Central memory CD8-positive, alpha-beta T cell (primary cell): ENCODE results near the gene ABCC1.
"Not testable (repeated sequence)": the region's sequence is repeated elsewhere in the genome, so short reads cannot be mapped to it uniquely, and the experiment has no call there.

Experiments
- ATAC-seq: fragments of 150-1000 bp; cut with Tn5 transposase; replicated peaks from 2 replicates; pipeline ENCODE4 v1.10.0; 2022; ENCODE audit warnings: mild to moderate bottlenecking, moderate FRiP score, moderate number of reproducible peaks; ENCODE audit not compliant: poor library complexity, severe bottlenecking; ENCODE audit errors: extremely low read depth
- DNase-seq, 2 donors: peaks; one replicate each; pipeline ENCODE4 v3.0.0; 2021; ENCODE audit warnings: low spot score in 2 of 2
- H3K27ac Mint-ChIP-seq: one replicate; pipeline ENCODE4 v1.8.0; 2022; ENCODE audit warnings: low read depth, mild to moderate bottlenecking, moderate library complexity, mixed read lengths
- H3K27me3 Mint-ChIP-seq: one replicate; pipeline ENCODE4 v1.8.0; 2022; ENCODE audit warnings: mixed read lengths
- H3K36me3 Mint-ChIP-seq: one replicate; pipeline ENCODE4 v1.8.0; 2022; ENCODE audit warnings: mild to moderate bottlenecking, moderate library complexity, mixed read lengths; ENCODE audit not compliant: insufficient read depth
- H3K4me1 Mint-ChIP-seq: one replicate; pipeline ENCODE4 v1.8.0; 2022; ENCODE audit warnings: mixed read lengths
- H3K4me3 Mint-ChIP-seq: one replicate; pipeline ENCODE4 v1.8.0; 2022; ENCODE audit warnings: mild to moderate bottlenecking, moderate library complexity, mixed read lengths
- H3K9me3 Mint-ChIP-seq: one replicate; pipeline ENCODE4 v1.8.0; 2022; ENCODE audit warnings: mixed read lengths

ABCC1 gene

DNA sequence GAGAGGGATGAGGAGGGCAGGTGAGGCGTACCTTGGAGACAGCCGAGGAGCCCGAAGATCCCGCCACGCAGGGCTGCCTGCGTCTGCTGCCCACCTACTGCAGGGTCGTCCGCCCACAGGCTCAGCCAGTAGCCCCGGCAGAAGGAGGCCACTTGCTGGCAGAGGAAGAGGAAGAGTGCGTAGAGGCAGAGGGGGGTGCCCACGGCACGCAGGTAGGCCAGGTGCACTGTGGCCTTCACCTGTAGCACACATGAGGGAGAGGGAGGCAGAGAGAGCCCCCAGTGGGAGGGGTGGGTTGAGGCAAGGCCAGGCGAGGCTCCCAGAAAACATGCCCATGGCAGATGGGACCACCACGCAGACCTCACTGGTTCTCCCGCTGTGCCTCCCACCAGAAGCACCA lies 220.2 kb downstream of the ABCC1 start:
- peaks cover 2% of the 10 kb centered on the region for H3K36me3 Mint-ChIP-seq
- DNase-seq: no peak
- ATAC-seq: no peak
- H3K4me3 Mint-ChIP-seq: no peak overlapping the region
- no peaks in the 10 kb centered on the region for H3K9me3 Mint-ChIP-seq
- H3K27ac Mint-ChIP-seq: no peak overlapping the region
- peaks cover 3% of the 10 kb centered on the region for H3K27me3 Mint-ChIP-seq
- H3K4me1 Mint-ChIP-seq: no peaks in the 10 kb centered on the region

DNA sequence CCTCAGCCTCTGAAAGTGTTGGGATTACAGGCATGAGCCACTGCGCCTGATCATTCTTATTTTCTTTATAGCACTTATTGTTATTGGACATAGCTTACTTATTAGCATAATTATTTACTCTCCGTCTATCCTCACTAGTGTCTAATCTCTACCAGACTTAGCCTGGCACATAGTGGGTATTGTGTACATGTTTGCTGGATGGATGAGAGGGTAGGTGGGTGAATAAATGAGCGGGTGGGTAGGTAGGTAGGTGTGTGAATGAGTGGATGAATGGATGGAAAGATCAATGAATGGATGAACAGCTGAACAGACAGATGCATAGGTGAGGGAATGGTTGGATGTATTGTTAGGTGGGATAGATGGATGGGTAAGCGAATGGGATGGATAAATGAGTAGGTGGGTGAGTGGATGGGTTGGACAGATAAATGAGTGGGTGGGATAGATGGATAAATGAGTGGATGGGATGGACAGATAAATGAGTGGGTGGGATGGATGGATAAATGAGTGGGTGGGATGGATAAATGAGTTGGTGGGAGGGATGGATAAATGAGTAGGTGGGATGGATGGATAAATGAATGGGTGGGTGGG lies 222.0 kb downstream of the ABCC1 start:
- Mint-ChIP-seq H3K36me3 (peaks cover 2% of the 10 kb centered on the region), H3K9me3 (no peaks in the 10 kb centered on the region), H3K27me3 (no peaks in the 10 kb centered on the region), H3K4me1 (no peaks in the 10 kb centered on the region), H3K27ac (no peak overlapping the region), H3K4me3 (no peak overlapping the region)
- ATAC-seq (no peak), DNase-seq (no peak)

DNA sequence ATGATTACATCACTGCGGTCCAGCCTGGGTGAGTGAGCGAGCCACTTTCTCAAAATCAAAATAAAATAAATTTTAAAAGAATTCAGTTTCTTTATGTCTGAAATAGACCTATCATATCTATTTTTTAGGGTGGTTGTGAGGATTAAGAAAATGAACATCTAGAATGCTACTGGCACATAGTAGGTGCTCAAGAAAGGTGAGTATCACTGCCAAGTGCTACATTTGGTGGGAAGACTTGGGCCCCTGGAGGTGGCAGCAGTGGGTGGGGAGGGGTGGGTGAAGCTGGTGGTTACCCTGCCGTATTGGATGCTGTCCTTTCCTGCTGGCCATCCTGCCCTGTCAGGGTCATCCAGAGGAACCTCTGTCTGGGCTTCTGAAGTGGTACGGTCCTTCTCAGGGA lies 223.6 kb downstream of the ABCC1 start:
- ATAC-seq (no peak), DNase-seq (no peak)
- Mint-ChIP-seq H3K27ac (no peak overlapping the region), H3K9me3 (no peaks in the 10 kb centered on the region), H3K27me3 (peaks cover 7% of the 10 kb centered on the region), H3K4me1 (no peaks in the 10 kb centered on the region), H3K36me3 (peaks cover 2% of the 10 kb centered on the region), H3K4me3 (no peak overlapping the region)

DNA sequence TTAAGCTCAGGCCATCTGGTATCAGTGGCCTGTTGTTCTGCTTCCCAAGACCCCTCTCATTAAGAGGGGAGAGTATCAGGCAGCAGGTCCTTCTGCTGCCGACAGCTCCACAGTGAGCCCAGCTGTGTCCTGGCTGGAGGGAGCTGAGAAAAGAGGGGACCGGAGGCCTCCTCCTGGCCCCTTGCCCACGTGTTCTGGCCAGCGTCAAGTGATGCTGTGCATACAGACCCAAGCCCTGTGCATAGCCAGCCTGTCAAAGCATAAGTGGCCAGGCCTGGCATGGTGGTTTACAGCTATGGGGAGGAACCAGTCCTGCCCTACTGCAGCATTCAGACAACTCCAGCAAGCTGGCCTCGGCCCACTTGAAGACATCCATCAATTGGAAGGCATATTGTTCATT lies 225.9 kb downstream of the ABCC1 start:
- no peaks in the 10 kb centered on the region for H3K9me3 Mint-ChIP-seq
- no peaks in the 10 kb centered on the region for H3K4me1 Mint-ChIP-seq
- no peak overlapping the region for H3K27ac Mint-ChIP-seq
- H3K27me3 Mint-ChIP-seq: peaks cover 9% of the 10 kb centered on the region
- no peaks in the 10 kb centered on the region for H3K36me3 Mint-ChIP-seq
- no peak overlapping the region for H3K4me3 Mint-ChIP-seq
- ATAC-seq (no peak), DNase-seq (no peak)

DNA sequence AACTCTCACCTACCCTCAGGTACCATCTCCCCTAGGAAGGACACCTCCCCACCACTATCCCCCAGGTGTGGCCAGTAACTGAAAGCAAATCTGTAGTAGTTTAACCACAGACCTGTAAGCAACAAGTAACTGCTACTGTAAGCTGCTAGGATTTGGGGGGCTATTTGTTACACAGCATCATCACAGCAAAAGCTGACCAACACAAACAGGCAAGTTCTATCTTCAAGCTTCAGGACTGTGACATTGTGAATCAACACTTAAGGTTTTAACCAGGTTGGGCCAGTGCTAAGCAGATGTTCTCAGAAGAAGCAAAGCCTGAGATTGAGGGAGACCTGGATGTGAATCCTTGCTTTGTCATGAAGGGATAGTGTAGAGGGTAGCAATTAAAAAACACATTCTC lies 226.9 kb downstream of the ABCC1 start:
- H3K27me3 Mint-ChIP-seq: peaks cover 18% of the 10 kb centered on the region
- no peak overlapping the region for H3K27ac Mint-ChIP-seq
- ATAC-seq (no peak), DNase-seq (no peak)
- H3K4me1 Mint-ChIP-seq: no peaks in the 10 kb centered on the region
- H3K9me3 Mint-ChIP-seq: no peaks in the 10 kb centered on the region
- no peaks in the 10 kb centered on the region for H3K36me3 Mint-ChIP-seq
- no peak overlapping the region for H3K4me3 Mint-ChIP-seq

DNA sequence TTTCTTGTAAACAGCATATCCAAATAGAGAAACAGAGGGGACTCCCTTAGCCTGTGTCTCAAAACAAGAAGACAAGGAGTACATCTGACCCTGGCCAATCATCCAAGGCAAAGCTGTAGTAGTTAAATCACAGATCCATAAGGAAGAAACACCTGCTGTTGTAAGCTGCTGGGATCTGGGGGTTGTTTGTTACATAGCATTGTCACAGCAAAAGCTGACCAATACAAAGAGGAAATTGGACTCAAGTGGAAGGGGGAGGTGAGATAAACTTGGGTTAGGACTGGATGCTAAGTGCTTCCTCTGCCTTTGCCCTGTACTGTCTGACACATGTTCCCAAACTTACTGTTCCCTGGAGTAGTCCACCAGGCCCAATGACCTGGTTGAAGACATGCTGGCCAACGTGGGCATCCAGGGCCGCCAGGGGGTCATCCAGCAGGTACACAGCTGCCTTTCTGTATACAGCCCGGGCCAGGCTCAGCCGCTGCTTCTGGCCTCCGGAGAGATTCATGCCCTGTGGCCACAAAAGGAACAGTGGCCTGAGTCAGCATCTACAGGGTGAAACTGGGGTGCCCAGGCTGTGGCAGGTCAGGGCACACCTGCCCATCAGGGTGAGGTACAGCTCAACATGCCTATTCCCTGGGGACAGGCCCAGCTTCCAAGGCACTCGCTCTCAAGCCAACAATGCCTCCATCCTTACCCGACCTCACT lies 229.2 kb downstream of the ABCC1 start:
- no peak overlapping the region for H3K27ac Mint-ChIP-seq
- H3K36me3 Mint-ChIP-seq: no peaks in the 10 kb centered on the region
- H3K4me1 Mint-ChIP-seq: no peaks in the 10 kb centered on the region
- peaks cover 39% of the 10 kb centered on the region for H3K27me3 Mint-ChIP-seq
- DNase-seq (no peak), ATAC-seq (no peak)
- no peak overlapping the region for H3K4me3 Mint-ChIP-seq
- no peaks in the 10 kb centered on the region for H3K9me3 Mint-ChIP-seq

DNA sequence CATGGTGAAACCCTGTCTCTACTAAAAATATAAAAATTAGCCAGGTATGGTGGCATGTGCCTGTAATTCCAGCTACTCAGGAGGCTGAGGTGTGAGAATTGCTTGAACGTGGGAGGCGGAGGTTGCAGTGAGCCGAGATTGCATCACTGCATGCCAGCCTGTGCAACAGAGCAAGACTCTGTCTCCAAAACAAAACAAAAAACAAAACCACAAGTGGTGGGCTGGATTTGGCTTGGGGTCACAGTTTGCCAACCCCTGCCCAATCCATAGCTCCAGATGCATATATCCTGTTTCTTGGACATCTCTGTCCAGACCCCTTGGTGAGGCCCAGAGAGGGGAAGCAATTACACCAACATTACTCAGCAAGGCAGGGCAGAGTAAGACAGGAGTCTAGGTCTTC lies 232.3 kb downstream of the ABCC1 start:
- H3K9me3 Mint-ChIP-seq, H3K4me1 Mint-ChIP-seq, ATAC-seq, H3K4me3 Mint-ChIP-seq, H3K27ac Mint-ChIP-seq, DNase-seq, H3K36me3 Mint-ChIP-seq: not testable (repeated sequence)
- H3K27me3 Mint-ChIP-seq: peaks cover 49% of the 10 kb centered on the region

DNA sequence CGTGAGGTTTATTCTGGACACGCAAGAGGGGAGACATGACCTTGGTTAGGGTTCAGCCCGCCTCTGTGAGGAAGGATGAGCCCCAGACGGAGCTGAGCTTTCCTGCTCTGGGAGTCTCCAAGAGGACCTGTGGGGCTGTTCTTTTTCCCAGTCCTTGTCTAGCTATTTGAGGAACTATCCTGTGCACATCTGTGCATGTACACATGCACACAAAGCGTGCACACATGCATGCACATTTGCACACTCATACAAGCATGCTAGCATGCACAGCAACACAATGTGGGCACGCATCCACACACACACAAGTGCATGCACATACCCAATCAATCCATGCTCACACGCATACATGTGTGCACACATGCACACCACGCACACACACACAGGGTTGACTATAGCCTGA lies 233.5 kb downstream of the ABCC1 start:
- Mint-ChIP-seq H3K4me3 (no peak overlapping the region), H3K36me3 (no peaks in the 10 kb centered on the region), H3K9me3 (no peaks in the 10 kb centered on the region), H3K4me1 (no peaks in the 10 kb centered on the region), H3K27me3 (peaks cover 43% of the 10 kb centered on the region), H3K27ac (no peak overlapping the region)
- DNase-seq (no peak), ATAC-seq (no peak)

DNA sequence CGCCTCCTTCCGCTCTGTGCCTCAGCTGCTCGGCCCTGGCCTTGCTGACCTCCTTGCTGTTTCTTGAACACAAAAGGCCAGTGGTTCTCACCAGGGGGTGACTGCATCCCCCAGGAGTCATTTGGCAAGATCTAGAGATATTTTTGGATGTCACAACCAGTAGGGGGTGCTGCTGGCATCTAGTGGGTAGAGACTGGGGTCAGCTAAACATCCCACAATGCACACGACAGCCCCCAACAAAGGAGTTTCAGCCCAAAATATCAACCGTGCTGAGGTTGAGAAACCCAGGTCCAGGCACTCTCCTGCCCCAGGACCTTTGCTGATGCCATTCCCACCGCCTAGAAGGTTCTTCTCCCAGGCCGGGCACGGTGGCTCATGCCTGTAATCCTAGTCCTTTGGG lies 234.1 kb downstream of the ABCC1 start:
- H3K27ac Mint-ChIP-seq: no peak overlapping the region
- no peak for ATAC-seq

DNA sequence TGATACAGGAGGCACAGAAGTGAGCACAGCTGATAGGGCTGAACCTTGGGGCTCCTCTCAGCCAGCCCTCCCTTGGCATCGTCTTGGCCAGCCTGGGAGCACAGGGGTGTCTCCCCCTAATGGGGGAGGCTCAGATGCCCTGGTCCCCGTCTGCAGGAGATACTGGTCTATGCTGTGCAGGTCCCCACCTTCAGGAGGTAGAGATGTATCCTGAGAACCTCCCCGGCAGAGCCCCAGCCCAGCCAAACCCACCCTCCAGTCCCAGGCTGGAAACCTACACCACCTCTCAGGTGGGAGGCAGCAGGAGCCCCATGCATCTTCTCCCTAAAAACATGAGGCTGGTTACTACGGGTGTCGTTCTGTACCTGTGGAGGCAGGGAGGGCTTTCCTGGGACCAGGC lies 235.2 kb downstream of the ABCC1 start:
- Mint-ChIP-seq H3K9me3 (no peaks in the 10 kb centered on the region), H3K4me3 (no peak overlapping the region), H3K36me3 (no peaks in the 10 kb centered on the region), H3K27me3 (peaks cover 50% of the 10 kb centered on the region), H3K4me1 (no peaks in the 10 kb centered on the region), H3K27ac (no peak overlapping the region)
- ATAC-seq (no peak), DNase-seq (no peak)

More for the DNA sequence above, 234.1 kb downstream of the ABCC1 start:
- Mint-ChIP-seq H3K36me3 (no peaks in the 10 kb centered on the region), H3K4me3 (no peak overlapping the region), H3K27me3 (peaks cover 43% of the 10 kb centered on the region), H3K4me1 (no peaks in the 10 kb centered on the region), H3K9me3 (no peaks in the 10 kb centered on the region)
- no peak for DNase-seq

DNA sequence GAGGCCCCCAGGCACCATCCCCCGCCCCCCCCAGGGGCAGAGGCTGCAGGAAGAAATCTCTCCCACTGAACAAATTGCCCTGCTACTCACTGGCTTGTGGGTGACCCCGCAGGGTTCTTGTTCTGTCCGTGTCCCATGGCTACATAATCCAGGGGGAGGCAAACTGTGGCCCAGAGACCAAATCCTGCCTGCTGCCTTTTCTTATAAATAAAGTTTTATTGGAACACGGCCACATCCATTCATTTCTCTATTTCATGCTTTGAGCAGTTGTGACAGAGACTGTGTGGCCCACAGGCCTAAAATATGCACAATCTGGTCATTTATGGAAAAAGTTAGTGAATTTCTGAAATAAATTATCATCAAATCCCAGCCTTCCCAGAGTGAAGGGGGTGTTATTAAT lies 235.7 kb downstream of the ABCC1 start:
- H3K27me3 Mint-ChIP-seq: peaks cover 55% of the 10 kb centered on the region
- H3K4me1 Mint-ChIP-seq: no peaks in the 10 kb centered on the region
- no peak overlapping the region for H3K27ac Mint-ChIP-seq
- ATAC-seq: no peak
- DNase-seq: no peak
- H3K36me3 Mint-ChIP-seq: no peaks in the 10 kb centered on the region
- no peak overlapping the region for H3K4me3 Mint-ChIP-seq
- no peaks in the 10 kb centered on the region for H3K9me3 Mint-ChIP-seq

DNA sequence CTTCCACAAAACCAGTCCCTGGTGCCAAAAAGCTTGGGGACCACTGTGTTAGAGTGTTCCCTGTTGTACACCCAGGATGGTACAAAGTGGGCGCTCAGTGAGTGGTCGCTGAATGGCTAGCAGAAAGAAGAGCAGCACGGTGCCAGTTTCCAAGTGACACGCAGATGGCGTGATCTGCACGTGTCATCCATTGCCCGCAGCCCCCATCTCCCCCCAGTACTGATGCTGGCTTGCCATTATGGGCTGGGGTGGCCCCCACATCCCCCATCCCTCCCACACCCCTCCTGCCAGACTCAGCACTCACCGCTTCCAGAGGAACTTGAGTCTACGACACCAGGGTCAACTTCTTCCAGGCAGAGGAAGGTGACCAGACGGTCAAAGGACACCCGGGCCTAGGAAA lies 237.4 kb downstream of the ABCC1 start:
- no peak overlapping the region for H3K4me3 Mint-ChIP-seq
- no peaks in the 10 kb centered on the region for H3K36me3 Mint-ChIP-seq
- ATAC-seq: no peak
- H3K27ac Mint-ChIP-seq: no peak overlapping the region
- H3K27me3 Mint-ChIP-seq: peaks cover 59% of the 10 kb centered on the region
- no peak for DNase-seq
- H3K4me1 Mint-ChIP-seq: no peaks in the 10 kb centered on the region
- no peaks in the 10 kb centered on the region for H3K9me3 Mint-ChIP-seq

DNA sequence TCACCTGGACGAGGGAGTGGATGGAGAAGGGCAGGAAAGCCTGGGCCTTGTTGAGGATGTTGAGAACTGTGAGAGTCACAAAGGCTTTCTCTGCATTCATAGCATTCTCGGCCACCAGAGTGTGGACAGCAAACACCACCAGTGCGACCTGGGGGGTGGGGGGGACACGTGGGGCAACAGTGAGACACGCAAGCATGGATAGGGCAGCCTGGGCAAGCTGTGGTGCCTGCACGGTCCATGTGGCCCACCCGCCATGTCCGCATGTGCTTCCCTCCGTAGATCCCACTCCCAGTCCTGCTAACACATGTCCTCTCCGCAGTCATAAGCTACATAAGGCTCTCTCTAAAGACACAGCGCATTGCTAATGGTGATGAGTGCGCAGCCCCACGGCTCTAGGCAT lies 239.4 kb downstream of the ABCC1 start:
- H3K4me1 Mint-ChIP-seq: no peaks in the 10 kb centered on the region
- no peak for ATAC-seq
- no peak overlapping the region for H3K27ac Mint-ChIP-seq
- DNase-seq: no peak
- peaks cover 54% of the 10 kb centered on the region for H3K27me3 Mint-ChIP-seq
- H3K4me3 Mint-ChIP-seq: no peak overlapping the region
- H3K36me3 Mint-ChIP-seq: no peaks in the 10 kb centered on the region
- H3K9me3 Mint-ChIP-seq: no peaks in the 10 kb centered on the region
